HG02642 (cell line): ENCODE data around the gene PCSK4.

Experiments used
- ATAC-seq: cut with Tn5 transposase; IDR thresholded peaks from one replicate; pipeline ENCODE4 v1.9.1; 2021; ENCODE audit warnings: mild to moderate bottlenecking; ENCODE audit not compliant: unreplicated experiment, poor library complexity

The PCSK4 gene

DNA sequence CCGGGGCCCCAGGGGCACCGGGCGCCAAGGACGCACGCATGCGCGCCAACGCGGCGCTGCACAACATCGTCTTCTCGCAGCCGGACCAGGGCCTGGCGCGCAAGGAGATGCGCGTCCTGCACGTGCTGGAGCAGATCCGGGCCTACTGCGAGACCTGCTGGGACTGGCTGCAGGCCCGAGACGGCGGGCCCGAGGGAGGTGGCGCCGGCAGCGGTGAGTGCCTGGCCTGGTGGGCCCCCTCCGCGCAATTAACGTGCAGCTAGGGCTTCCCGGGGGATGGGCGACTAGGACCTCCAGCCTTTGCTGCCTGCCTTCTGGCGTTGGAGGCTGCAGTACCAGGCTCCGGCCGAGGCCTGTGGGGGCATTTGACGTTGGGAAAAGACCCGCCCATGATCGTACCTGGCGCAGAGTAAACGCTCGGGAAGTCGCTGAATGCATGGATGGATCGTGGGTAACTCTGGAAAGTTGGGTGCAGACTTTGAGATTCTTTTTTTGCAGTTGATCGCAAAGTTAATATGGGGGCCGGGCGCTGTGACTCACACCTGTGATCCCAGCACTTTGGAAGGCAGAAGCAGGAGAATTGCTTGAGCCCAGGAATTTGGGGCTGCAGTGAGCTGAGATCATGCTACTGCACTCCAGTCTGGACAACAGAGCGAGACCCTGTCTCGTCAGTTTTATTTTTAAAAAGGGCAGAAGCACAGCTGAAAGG is 33.0 kb downstream of the PCSK4 start:
- no peak for ATAC-seq

DNA sequence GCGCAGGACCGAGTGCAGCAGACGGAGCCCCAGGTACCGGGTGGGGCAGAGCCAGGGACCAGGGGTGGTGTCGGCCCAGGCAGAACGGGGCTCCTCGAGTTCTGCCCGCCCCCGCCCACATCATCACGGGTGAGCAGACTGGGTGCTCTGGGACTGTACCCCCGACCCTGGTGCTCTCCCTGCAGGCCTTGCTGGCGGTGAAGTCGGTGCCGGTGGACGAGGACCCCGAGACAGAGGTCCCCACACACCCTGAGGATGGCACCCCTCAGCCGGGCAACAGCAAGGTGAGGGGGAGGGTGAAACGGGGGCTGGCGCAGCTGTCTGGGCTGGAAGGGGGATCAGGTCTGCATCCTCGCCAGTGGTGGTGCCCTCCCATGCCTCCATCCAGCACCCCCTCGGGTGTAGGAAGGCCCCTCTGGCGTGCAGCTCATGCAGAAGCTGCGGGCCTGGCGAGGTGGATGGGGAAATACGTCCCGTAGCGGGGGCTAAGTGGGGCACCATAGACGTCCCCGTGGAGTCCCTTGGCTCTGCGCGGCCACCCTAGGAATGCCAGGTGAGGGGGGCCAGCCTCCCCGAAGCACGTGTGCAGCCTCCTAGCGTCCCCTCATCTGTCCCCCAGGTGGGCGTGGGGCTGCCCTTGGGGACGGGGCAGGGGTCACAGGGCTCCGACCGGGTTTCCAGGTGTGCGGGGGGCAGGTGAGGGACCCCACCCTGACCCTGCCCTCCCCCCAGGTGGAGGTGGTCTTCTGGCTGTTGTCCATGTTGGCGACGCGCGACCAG is 33.8 kb downstream of the PCSK4 start:
- ATAC-seq = no peak

GRCh38 chr19:1455336-1456120 is 34.6 kb downstream of the PCSK4 start:
- ATAC-seq = no peak

- ATAC-seq = no peak
Observed at GRCh38 chr19:1455002-1455335, 35.2 kb downstream of the PCSK4 start.

DNA sequence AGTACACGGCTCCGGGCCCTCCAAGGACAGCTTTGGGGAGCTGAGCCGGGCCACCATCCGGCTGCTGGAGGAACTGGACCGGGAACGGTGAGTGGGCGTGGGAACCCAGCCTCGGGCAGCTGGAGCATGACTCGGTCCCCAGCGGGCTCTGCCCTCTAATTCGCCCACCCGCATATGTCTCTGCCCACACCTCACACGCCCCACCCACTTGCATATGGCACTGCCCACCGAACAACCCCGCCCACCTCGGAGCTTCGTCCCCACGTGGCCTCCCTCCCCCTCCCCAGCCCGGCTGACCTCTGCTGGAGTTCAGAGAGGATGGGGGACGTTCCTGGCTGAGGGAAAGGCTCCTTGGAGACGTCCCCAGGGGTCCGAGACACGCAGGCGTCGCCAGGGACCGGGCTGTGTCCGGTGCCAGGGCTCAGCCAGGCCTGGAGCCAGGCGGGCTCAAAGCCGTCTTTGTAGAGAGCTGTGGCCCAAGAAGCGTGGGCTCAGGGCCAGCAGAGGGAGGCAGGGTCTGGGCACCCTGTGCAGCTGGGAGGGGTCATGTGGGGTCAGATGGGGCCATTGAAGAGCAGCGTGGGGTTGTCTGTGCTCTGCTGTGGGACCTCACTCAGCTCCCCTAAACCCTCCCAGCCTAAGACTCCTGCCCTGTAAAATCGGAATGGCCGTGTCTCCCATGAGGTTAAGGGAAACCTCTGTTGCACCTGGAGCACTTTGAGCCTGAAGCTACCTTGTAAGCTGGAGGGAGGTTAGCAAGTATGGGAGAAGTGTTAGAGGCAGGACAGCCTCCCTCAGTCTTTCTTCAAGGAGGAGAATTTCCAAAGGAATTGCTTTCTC is 36.4 kb downstream of the PCSK4 start:
- ATAC-seq = no peak

- ATAC-seq = no peak
Observed at GRCh38 chr19:1452802-1453524, 37.2 kb downstream of the PCSK4 start.

DNA sequence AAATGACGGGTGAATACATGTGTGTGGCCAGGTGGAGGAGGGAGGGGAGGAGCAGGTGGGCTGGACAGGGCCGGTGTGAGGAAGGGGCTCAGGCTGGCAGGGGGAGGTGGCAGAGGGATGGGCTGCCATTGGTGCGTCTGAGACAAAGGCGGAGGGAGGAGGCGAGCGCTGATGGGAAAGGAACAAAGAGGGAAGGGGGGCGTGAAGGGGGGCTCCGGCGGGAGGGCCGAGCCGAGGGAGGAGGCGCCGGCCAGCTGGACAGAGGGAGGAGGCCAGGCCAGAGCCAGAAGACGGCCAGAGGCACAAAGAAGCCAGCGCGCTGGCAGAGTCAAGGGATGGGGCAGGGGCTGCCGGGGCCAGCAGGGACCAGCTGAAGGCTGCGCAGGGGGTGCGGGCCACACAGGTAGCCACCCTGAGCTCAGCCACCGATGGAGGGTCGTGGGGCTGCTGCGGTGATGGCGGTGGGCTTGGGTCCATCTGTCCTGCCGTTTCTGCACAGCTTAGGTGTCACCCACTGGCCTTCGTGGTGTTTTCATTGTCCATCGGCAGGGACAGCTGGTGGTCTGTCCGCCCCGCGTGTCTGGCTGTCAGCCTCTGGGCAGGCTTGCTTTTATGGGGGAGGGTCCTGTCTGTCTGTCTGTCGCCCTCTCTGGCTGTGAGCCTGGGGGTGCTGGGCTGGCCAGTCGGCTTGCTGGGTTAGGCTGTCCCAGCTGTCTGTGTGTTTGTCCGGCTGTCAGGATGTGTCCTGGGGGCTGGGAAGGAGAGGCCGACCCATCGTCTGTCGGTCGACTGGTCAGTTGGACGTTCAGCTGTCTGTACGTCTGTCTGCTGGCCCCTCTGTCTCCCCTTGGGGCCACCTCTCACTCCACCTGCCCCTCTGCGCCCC is 38.0 kb downstream of the PCSK4 start:
- ATAC-seq = no peak

DNA sequence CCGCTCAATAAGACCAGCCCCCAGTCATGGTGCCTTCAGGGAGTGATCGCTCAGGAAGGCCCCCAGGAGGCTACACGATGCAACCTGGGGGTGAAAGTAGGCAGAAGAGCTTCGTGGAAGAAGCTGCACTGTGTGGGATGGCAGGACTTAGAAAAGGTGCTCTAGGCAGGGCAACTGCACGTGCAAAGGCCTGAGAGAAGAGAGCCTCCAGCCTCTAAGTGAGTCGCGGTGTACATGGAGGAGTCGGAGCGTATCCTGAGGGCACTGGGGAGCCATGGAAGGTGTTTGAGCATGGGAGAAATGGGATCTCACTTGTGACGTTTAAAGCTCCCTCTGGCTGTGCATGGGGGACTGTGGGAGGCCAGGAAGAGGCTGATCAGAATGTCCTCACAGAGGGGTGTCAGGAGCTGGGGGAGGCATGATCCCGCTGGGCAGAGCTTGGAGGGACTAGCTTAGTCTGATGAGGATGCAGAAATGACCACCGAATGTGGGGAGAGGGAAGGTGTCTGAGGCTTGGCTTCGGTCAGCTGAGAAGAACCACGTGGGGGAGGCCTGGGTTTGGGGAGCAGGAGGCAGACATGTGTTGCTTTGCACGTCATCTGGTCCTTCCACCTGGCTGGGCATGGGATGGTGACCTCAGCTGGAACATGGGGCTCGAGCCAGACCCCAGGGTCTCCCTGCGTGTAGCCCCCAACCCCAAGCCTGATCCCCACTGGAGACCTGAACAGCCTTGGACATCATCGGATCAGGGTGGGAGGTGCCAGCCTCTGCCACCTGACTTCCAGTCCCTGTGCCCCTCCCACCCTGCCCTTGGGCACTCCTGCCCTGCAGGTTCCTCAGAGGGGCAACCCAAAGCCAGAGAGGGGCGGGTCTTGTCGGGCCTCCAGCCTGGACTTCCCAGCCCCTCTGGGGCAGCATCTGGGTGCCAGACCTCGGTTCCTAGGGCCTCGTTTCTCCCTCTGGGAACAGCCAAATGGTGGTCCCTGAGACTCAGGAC is 39.1 kb downstream of the PCSK4 start:
- ATAC-seq = no peak

DNA sequence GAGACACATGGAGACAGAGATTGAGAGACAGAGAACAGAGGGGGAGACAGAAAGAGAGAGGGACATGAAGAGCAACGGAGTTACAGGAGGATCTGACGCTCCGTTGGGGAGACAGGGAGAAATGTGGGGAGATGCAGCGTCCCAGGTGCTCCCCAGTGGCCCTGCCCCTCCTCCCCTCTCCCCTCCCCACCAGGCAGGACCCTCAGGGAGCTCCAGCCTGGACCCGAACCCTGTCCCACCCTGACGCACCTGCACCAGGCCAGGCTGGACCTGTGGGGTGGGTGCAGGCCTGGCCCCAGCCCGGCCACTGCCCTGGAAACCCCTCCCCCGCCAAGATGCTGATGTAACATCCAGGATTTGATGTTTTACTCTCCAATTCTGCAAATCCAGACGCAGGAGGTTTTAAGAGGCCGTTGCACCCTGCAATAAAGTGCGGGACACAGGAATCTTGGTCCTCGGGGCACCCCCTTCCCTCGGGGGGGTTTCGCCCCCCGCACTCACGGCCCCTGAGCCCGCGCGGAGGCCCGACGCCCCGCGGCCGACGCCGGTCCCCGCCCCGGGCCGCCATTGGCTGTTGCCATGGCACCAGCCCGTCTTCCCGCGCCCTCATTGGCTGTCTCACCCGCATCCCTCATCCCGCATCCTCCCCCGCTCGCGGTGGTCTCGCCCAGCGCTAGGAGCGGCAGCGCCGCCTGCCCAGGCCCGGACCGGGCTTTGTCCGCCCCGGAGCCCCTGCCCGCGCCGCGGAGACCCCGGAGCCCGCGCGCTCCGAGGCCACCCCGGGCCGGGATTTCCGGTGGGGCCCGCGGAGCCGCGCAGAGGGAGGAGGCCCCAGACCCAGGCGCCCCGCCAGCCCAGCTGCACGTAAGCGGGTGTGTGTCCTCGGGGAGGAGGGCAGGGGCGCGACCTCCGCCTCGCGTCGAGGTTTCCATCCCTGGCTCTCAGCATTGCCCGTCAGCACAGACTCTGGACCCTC is 40.4 kb downstream of the PCSK4 start, which contains the start of gene APC2:
APC2 (plus strand) TSS at position 655 of the 976 bp plus-strand sequence. CDS start 2,881 bp downstream, outside the sequence.
- no peak for ATAC-seq

GRCh38 chr19:1447944-1448343 is 42.2 kb downstream of the PCSK4 start:
- no peak for ATAC-seq

DNA sequence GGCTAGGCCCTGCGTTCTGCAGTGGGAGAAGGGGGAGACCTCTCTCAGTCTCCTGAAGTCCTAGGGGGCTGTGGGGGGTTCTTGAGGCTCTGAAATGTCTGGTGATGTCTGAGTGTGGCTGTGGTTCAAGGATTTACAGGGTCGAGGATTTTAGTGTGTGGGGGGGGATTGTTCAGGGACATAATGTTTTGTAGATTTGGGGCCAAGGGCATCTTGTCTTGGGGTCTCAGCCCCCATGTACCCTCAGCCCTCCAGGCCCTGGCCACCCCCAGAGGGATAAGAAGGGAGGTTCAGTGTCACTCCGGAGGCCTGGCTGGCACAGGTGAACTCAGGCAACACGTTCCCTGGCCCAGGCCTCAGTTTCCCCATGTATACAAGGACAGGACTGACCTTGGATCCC is 42.6 kb downstream of the PCSK4 start:
- no peak for ATAC-seq

DNA sequence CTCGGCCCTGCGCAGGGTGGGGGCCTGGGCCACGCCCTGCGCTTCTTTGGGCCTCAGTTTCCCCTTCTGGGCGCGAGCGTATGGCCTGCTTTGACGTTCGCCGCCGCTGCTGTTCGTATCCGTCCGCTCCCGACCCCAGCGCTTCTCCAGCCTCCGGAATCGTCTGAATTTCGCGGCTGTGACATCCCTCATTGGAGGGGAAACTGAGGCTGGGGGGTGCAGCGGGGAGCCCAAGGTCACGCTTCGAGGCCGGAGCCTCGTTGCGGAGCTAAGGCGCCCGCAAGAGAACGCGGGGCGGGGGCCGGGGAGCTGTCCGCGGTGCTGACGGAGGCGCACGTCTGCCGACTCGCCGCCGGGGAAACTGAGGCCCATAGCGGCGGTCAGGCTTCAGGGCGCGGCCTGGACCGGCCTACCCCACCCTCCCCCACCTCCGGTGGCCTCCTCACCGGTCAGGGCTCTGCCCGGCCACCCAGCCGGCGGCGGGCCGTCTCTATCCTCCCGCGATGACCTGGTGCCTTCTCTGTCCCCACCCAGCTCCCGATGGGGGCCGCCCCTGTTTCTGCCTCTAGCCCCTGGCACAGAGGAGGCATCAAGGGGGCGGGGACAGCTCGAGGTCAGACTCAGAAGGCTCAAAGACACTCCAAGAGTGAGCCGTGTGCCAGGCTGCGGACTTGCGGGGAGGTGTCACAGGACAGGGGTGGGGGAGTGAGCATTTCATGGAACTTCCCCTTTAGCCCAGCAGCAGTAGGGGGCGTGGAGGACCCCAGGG is 43.3 kb downstream of the PCSK4 start:
- no peak for ATAC-seq

DNA sequence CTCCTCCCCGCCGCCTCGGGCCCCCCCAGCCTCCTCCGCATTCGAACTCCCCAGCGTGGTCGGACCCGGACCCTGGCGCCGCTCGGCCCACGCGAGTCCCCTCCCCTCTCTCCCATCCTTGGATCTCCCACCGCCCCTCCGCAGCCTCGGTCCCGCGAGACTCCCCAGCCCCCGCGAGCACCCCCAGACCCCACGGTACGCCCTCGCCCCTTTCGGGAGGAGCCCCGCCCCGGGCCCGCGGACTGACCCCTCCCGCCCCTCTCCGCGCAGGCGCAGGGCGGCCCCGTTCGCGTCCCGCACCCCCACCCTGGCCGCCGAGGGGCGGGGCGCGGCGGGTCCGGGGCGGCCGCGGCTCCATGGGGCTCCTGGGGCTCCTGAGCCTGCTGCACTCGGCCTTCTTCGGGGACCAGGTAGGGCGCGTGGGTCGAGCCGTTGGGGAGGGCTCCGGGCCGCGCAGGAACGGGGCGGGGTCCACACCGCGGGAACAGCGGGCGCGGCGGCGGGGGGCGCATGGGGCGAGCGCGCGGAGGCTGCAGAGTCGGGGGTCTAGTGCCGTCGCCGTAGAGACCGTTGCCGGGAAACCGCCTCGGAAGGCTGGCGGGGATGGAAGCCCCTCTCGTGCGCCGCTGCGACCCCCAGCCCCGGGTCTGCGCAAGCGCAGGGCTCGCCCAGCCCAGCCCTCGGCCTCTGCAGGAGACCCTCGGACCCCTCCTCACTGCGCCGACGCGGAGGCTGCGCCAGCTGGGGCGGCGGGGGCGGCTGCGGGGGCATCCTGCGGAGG is 44.0 kb downstream of the PCSK4 start:
- ATAC-seq = no peak

DNA sequence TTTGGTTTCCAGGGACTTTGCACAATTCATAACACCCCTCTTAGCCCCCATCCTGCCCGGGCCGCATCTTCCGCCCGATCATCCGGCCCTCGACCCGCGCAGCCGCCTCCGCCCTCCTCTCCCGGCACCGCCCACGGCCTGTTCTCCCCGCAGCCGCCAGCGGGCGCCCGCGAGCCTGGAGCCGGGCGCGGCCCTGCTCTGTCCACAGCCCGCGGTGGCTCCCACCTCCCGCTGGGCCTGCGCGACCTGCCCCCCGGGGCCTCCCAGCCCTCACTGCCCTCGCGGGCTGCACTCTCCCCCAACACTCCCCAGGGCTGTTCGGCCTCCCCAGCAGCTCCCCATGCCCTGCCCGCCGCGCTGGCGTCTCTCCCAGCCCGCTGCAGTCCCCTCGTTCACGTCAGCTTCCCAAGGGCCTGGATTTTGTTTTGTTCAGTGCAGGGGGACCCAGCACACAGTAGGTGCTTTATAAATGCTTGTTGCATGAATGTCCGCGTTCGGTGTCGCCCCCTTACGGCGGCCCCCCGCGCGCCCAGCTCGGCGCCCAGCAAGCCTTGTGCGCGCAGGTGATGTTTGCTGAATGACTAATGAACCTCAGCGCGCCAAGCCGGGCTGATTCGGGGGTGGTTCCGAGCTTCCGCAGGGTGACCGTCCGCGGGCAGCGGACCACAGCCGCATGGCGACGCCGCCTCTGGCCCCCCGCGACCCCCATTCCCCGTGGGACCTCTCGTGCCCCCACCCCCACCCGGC is 44.8 kb downstream of the PCSK4 start:
- peak; percentile 77 for ATAC-seq
